ENCODE data around the gene MFAP4.

The MFAP4 gene

DNA sequence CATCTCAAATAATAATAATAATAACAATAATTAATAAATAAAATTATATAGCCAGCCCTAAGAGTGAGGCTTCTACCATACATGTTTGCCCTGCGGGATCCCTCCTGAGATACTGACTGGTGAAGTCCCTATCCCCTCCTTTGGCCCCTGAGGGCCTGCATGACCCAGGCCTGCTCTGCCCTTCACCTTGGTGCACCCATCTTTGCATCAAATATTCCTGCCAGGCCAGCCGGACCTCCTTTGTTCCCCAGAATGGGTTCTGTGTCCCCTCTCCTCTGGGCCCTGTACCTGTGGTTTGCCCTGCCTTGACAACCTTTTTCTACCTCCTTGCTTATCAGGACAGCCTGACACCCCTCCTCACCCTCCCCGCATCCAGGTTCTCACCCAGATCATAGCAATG is 22.1 kb upstream of the MFAP4 start:
- no peak overlapping the region for H3K9ac ChIP-seq (ENCODE audit: low read length)
- H3K4me3 ChIP-seq (ENCODE audit: low read length), result no peak overlapping the region
- H3K27me3 ChIP-seq (ENCODE audit: low read depth, low read length), result no peaks in the 10 kb centered on the region
- no peaks in the 10 kb centered on the region for H4K20me1 ChIP-seq (ENCODE audit: insufficient read depth, low read length)
- H3K36me3 ChIP-seq (replicated peaks; ENCODE audit: low read depth, low read length), result no peaks in the 10 kb centered on the region
- no peaks in the 10 kb centered on the region for H3K9me3 ChIP-seq (ENCODE audit: insufficient read depth, low read length)
- H2AFZ ChIP-seq (ENCODE audit: low read depth, low read length), result no peak overlapping the region
- H3K4me1 ChIP-seq (ENCODE audit: low read length), result no peaks in the 10 kb centered on the region
- no peak overlapping the region for H3K4me2 ChIP-seq (ENCODE audit: low read length)
- H3K79me2 ChIP-seq (ENCODE audit: low read length), result no peaks in the 10 kb centered on the region
- no peak overlapping the region for H3K27ac ChIP-seq (ENCODE audit: low read length)
- TF ChIP-seq, protein P1, sequence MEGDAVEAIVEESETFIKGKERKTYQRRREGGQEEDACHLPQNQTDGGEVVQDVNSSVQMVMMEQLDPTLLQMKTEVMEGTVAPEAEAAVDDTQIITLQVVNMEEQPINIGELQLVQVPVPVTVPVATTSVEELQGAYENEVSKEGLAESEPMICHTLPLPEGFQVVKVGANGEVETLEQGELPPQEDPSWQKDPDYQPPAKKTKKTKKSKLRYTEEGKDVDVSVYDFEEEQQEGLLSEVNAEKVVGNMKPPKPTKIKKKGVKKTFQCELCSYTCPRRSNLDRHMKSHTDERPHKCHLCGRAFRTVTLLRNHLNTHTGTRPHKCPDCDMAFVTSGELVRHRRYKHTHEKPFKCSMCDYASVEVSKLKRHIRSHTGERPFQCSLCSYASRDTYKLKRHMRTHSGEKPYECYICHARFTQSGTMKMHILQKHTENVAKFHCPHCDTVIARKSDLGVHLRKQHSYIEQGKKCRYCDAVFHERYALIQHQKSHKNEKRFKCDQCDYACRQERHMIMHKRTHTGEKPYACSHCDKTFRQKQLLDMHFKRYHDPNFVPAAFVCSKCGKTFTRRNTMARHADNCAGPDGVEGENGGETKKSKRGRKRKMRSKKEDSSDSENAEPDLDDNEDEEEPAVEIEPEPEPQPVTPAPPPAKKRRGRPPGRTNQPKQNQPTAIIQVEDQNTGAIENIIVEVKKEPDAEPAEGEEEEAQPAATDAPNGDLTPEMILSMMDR (IDR thresholded peaks at IDR 0.05; ENCODE audit: low read depth, low read length), result no peak
- no peak for TF ChIP-seq EZH2phosphoT487 (IDR thresholded peaks at IDR 0.05; ENCODE audit: low read depth)

DNA sequence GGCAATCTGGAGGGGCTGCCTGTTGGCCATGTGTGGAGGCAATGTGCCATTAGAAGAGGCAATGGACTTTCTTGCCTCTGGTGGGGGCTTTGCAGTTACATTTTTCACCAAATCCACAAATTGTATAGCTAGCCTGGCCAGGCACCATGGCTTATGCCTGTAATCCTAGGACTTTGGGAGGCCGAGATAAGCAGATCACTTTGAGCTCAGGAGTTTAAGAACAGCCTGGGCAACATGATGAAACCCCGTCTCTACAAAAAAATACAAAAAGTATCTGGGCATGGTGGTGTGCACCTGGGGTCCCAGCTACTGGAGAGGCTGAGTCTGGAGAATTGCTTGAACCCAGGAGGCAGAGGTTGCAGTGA is 21.3 kb upstream of the MFAP4 start:
- no peaks in the 10 kb centered on the region for H4K20me1 ChIP-seq (ENCODE audit: insufficient read depth, low read length)
- no peaks in the 10 kb centered on the region for H3K79me2 ChIP-seq (ENCODE audit: low read length)
- H3K36me3 ChIP-seq (replicated peaks; ENCODE audit: low read depth, low read length), result no peaks in the 10 kb centered on the region
- H3K27me3 ChIP-seq (ENCODE audit: low read depth, low read length), result no peaks in the 10 kb centered on the region
- no peaks in the 10 kb centered on the region for H3K4me1 ChIP-seq (ENCODE audit: low read length)
- H3K27ac ChIP-seq (ENCODE audit: low read length), result no peak overlapping the region
- no peak overlapping the region for H2AFZ ChIP-seq (ENCODE audit: low read depth, low read length)
- H3K4me2 ChIP-seq (ENCODE audit: low read length), result no peak overlapping the region
- no peak overlapping the region for H3K4me3 ChIP-seq (ENCODE audit: low read length)
- H3K9ac ChIP-seq (ENCODE audit: low read length), result no peak overlapping the region
- TF ChIP-seq, protein P1 (IDR thresholded peaks at IDR 0.05; ENCODE audit: low read depth, low read length), result no peak
- TF ChIP-seq EZH2phosphoT487 (IDR thresholded peaks at IDR 0.05; ENCODE audit: low read depth), result no peak
- no peaks in the 10 kb centered on the region for H3K9me3 ChIP-seq (ENCODE audit: insufficient read depth, low read length)

DNA sequence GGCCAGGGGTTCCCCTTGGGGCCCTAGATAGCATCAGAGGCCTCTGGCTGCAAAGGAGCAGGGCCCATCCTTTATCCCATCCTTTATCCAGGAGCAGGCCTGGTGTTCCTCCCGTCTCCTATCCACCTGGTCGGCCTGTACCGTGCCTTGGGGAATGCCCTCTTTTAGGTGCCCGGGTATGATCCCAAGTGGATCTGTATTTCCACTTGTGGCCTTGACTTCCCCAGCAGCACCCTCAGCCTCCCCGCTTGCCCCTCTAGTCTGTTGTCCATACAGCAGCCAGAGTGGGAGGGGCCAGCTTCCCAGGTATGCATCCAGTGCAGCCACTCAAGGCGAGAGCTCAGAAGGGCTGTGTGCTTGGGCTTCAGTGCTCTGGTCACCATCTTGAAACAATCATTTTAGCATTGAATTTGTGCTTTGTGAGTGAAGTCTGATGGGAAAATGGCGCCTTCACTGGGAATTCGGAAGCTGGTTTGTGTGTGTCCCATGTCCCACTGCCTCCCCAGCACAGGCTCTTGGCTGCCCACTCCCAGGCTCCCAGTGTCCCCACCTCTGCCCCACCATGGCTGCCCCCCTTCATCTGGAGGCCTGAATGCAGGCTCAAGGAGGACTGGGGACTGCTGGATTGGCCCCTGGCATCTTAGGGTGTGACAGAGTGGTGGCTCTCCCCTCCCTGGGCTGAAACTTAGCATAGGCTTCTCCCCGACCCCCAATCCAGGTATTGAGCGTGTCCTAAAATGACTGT is 20.8 kb upstream of the MFAP4 start:
- no peaks in the 10 kb centered on the region for H3K27me3 ChIP-seq (ENCODE audit: low read depth, low read length)
- no peak overlapping the region for H2AFZ ChIP-seq (ENCODE audit: low read depth, low read length)
- H3K4me1 ChIP-seq (ENCODE audit: low read length), result no peaks in the 10 kb centered on the region
- TF ChIP-seq, protein P1 (IDR thresholded peaks at IDR 0.05; ENCODE audit: low read depth, low read length), result no peak
- TF ChIP-seq EZH2phosphoT487 (IDR thresholded peaks at IDR 0.05; ENCODE audit: low read depth), result no peak
- no peaks in the 10 kb centered on the region for H3K79me2 ChIP-seq (ENCODE audit: low read length)
- no peaks in the 10 kb centered on the region for H3K36me3 ChIP-seq (replicated peaks; ENCODE audit: low read depth, low read length)
- H3K9me3 ChIP-seq (ENCODE audit: insufficient read depth, low read length), result no peaks in the 10 kb centered on the region
- H3K27ac ChIP-seq (ENCODE audit: low read length), result no peak overlapping the region
- H4K20me1 ChIP-seq (ENCODE audit: insufficient read depth, low read length), result no peaks in the 10 kb centered on the region
- no peak overlapping the region for H3K4me2 ChIP-seq (ENCODE audit: low read length)
- H3K4me3 ChIP-seq (ENCODE audit: low read length), result no peak overlapping the region
- H3K9ac ChIP-seq (ENCODE audit: low read length), result no peak overlapping the region

DNA sequence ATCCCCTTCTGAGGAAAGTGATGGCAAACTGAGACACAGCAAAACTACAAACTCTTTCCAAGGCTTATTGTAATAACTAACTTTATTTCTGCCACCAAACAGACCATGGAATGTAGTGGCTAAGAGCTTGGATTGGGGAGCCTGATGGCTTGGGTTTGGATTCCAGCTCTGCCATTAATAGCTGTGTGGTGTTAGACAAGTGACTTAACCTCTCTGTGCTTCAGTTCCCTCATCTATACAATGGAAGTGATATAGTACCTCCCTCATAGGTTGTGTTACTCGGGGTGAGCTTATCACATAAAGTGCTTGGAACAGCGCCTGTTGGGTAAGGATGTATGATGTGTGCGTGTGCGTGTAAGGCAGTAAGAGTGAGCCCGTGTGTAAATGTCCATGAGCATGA is 18.1 kb upstream of the MFAP4 start:
- no peak overlapping the region for H3K4me3 ChIP-seq (ENCODE audit: low read length)
- H3K27me3 ChIP-seq (ENCODE audit: low read depth, low read length), result no peaks in the 10 kb centered on the region
- H3K9me3 ChIP-seq (ENCODE audit: insufficient read depth, low read length), result no peaks in the 10 kb centered on the region
- H2AFZ ChIP-seq (ENCODE audit: low read depth, low read length), result no peak overlapping the region
- no peak overlapping the region for H3K27ac ChIP-seq (ENCODE audit: low read length)
- H3K4me2 ChIP-seq (ENCODE audit: low read length), result no peak overlapping the region
- TF ChIP-seq, protein P1 (IDR thresholded peaks at IDR 0.05; ENCODE audit: low read depth, low read length), result no peak
- TF ChIP-seq EZH2phosphoT487 (IDR thresholded peaks at IDR 0.05; ENCODE audit: low read depth), result no peak
- H3K4me1 ChIP-seq (ENCODE audit: low read length), result no peaks in the 10 kb centered on the region
- no peaks in the 10 kb centered on the region for H3K79me2 ChIP-seq (ENCODE audit: low read length)
- no peaks in the 10 kb centered on the region for H3K36me3 ChIP-seq (replicated peaks; ENCODE audit: low read depth, low read length)
- H3K9ac ChIP-seq (ENCODE audit: low read length), result no peak overlapping the region
- no peaks in the 10 kb centered on the region for H4K20me1 ChIP-seq (ENCODE audit: insufficient read depth, low read length)
